HG02852 (cell line): ENCODE data around the gene KRIT1.
A peak's percentile ranks its signal among the peaks of the same experiment; 100 is the strongest.

Experiments used
- ATAC-seq: cut with Tn5 transposase; IDR thresholded peaks from one replicate; pipeline ENCODE4 v1.9.1; 2021; ENCODE audit warnings: mild to moderate bottlenecking, moderate library complexity; ENCODE audit not compliant: unreplicated experiment

KRIT1 gene

GRCh38 chr7:92158660-92159575 is 86.8 kb downstream of the KRIT1 start:
- ATAC-seq = peak; percentile 88

- no peak for ATAC-seq
Observed at GRCh38 chr7:92156990-92157389, 88.7 kb downstream of the KRIT1 start.

GRCh38 chr7:92155108-92155739 is 90.5 kb downstream of the KRIT1 start:
- ATAC-seq = no peak

- no peak for ATAC-seq
Observed at GRCh38 chr7:92150450-92151017, 95.2 kb downstream of the KRIT1 start.

- no peak for ATAC-seq
Observed at GRCh38 chr7:92149736-92150239, 95.9 kb downstream of the KRIT1 start.
